GM13976 (cell line): Measurements from ENCODE around the gene TIMM13.
"Not testable (repeated sequence)": the region's sequence is repeated elsewhere in the genome, so short reads cannot be mapped to it uniquely, and the experiment has no call there.

Source experiments
- DNase-seq: peaks from one replicate; pipeline ENCODE4 v3.0.0; 2012; ENCODE audit warnings: low spot score
- in situ Hi-C: fragments of 300-500 bp; cut with MboI; formaldehyde crosslinking; loops from one replicate; pipeline ENCODE4 v1.12.0; 2022; ENCODE audit warnings: low sequenced_read_pairs, mixed read lengths, inconsistent platforms; ENCODE audit not compliant: unreplicated experiment
- TF ChIP-seq, protein P1 (sequence below): IDR thresholded peaks from 2 replicates; pipeline ENCODE4 v1.5.1; 2012; ENCODE audit warnings: borderline replicate concordance, mild to moderate bottlenecking; ENCODE audit not compliant: insufficient read depth; ENCODE audit errors: extremely low read depth, missing control alignments, control extremely low read depth

TIMM13 gene

DNA sequence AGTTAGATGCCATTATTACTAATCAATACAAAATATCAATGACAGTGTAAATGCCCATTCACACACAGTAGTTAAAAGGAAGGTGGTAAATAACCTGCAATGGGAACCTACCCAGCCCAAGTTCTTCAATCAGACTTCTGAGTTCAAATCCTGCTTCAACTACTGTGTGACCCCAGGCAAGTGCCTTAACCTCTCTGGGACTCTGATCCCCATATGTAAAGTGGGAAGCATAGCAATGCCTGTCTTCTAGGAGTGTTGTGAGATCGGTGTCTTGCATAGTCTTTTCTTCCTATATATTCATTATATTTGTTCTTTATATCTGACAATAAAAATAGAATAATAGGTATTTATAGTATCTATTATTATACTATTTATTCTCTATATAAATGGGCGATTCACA lies 6.9 kb downstream of the TIMM13 start:
- in situ Hi-C loops: no loop called here
- no peak for DNase-seq
- TF ChIP-seq, protein P1, sequence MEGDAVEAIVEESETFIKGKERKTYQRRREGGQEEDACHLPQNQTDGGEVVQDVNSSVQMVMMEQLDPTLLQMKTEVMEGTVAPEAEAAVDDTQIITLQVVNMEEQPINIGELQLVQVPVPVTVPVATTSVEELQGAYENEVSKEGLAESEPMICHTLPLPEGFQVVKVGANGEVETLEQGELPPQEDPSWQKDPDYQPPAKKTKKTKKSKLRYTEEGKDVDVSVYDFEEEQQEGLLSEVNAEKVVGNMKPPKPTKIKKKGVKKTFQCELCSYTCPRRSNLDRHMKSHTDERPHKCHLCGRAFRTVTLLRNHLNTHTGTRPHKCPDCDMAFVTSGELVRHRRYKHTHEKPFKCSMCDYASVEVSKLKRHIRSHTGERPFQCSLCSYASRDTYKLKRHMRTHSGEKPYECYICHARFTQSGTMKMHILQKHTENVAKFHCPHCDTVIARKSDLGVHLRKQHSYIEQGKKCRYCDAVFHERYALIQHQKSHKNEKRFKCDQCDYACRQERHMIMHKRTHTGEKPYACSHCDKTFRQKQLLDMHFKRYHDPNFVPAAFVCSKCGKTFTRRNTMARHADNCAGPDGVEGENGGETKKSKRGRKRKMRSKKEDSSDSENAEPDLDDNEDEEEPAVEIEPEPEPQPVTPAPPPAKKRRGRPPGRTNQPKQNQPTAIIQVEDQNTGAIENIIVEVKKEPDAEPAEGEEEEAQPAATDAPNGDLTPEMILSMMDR: no peak

- in situ Hi-C loops: no loop called here
- TF ChIP-seq, protein P1: no peak
- DNase-seq: no peak
These were observed 7.6 kb downstream of the TIMM13 start for GRCh38 chr19:2419754-2420153.

GRCh38 chr19:2417881-2418406 lies 9.4 kb downstream of the TIMM13 start:
- TF ChIP-seq, protein P1: no peak
- DNase-seq: no peak
- in situ Hi-C loops: no loop called here

DNA sequence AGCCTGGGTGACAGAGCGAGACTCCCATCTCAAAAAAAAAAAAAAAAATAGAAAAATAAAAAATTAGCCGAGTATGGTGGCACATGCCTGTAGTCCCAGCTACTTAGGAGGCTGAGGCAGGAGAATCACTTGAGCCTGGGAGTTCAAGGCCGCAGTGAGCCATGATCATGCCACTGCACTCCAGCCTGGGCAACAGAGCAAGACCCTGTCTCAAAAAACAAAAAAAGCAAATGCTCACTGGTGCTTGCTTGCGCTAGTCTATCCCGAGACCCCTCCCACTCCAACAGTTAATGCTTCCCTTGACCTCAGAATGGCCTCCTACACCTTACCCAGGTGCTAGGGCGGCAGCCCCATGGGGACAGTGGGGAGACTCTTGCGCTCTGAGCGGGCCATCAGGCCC lies 9.9 kb downstream of the TIMM13 start:
- DNase-seq, in situ Hi-C loops: not testable (repeated sequence)

- DNase-seq: no peak
- in situ Hi-C loops: no loop called here
These were observed 10.9 kb downstream of the TIMM13 start for GRCh38 chr19:2416321-2417097.

DNA sequence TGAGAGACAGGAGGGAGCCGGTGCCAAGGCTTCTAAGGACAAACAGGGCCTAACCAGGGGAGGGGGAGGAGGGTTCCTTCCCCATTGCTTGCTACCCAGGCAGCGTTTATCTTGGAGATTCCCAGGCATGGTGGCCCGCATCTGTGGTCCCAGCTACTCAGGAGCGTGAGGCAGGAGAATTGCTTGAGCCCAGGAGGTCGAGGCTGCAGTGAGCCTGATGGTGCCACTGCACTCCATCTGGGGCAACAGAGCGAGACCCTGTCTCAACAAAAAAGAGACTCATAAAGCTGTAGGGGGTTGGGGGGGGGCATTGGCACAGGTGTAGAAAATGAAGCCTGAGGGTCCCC lies 11.4 kb downstream of the TIMM13 start:
- DNase-seq: no peak
- TF ChIP-seq, protein P1: no peak
- in situ Hi-C loops: no loop called here

More at GRCh38 chr19:2416321-2417097, 10.9 kb downstream of the TIMM13 start:
- TF ChIP-seq, protein P1: no peak

DNA sequence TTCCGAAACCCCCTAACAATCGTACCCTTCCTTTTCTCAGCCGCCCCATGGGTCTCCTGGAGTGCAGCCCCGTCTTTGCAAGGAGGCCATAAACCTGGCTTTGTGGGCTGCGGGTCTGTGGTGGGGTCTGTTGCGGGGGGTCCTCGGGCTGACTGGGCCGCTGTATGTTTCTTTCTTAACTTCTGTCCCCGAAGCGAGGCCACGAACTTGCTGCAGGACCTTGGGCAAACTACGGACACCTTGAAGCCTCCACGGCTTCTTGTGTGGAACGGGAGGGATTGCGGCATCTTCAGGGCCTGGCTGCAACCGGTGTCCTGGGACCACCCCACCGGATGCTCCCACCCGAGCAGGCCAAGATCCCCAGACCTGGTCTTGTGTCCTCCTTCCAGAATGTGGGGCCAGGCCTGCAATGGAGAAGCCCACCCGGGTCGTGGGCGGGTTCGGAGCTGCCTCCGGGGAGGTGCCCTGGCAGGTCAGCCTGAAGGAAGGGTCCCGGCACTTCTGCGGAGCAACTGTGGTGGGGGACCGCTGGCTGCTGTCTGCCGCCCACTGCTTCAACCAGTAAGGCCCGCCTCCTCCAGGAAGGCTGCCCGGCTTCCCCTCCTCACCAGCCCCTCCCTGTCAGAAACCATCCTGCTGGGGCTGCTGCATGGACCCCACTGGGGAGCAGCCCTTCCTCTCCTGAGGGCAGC lies 12.0 kb downstream of the TIMM13 start:
- DNase-seq: no peak
- TF ChIP-seq, protein P1: no peak
- in situ Hi-C loops: no loop called here
